Choroid plexus epithelial cell (primary cell): ENCODE measurements around the gene NOVA1.

Experiments
- DNase-seq: peaks from one replicate; pipeline ENCODE4 v3.0.0-alpha.2; 2010; ENCODE audit warnings: low read depth
- H3K4me3 ChIP-seq: 2 replicates; pipeline ENCODE4 v1.5.1; 2011; ENCODE audit warnings: low read depth, mild to moderate bottlenecking, control low read depth, low read length, moderate library complexity
- CTCF ChIP-seq: conservative IDR thresholded peaks from 2 replicates; pipeline ENCODE4 v1.5.1; 2011; ENCODE audit warnings: low read depth, mild to moderate bottlenecking, control low read depth, inconsistent platforms, low read length, moderate library complexity

NOVA1 gene

DNA sequence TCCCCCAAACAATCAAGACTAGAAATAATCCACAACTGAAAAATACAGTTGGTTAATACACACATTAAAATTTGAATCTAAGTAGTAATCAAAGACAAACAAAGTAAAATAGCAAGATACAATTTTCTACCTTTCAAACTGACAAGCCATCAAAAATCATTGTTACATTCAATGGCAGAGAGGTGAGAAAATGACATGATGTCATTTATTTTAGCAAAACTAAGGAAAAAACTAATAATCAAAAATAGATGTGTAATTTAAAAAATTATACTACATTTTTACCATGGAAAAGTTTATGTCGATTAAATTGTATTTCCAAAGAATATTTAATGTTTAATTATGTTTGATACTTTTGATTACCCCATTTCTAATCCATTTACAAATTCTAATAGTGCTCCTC is 59.7 kb downstream of the NOVA1 start:
- no peak overlapping the region for H3K4me3 ChIP-seq
- no peak for DNase-seq
- no peak for TF ChIP-seq CTCF

GRCh38 chr14:26531894-26532293 is 65.9 kb downstream of the NOVA1 start:
- TF ChIP-seq CTCF: peak; percentile 32

DNA sequence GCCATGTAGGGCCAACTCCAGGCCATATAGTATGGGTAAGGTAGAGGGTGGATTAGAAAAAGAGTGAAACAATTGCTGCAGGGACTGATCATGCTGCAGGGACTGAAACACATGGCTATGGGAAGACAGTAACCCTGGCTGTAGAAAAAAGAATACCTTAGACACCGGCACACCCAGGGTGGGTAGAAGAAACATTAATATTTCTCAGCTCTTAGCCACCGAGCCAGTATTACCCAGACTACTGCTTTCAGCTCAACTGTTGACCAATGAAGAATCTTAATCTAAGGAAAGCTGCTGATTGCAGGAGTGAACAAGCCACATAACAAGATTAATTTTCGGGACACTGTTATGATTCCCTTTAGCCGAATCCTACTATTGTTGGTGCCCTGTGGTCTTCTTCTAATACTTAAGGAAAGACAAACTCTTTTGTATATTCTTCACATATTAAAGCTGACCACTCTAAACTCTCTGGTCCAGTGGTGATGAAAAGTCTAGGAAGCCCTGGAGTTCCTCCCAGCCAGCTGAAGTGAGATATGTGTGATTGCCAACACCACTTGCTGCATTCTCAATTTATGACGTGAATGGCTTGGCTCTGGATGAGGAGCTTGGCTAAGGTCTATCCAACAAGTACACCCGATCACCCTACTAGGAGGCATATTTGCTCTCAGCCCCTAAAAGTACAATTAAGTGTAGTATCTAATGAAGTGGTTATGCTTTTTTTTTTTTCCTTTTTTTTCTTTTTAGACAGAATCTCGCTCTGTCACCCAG is 69.2 kb downstream of the NOVA1 start:
- no peak for DNase-seq
- no peak for TF ChIP-seq CTCF
- H3K4me3 ChIP-seq: no peak overlapping the region

More at GRCh38 chr14:26531894-26532293, 65.9 kb downstream of the NOVA1 start:
- no peak overlapping the region for H3K4me3 ChIP-seq
- DNase-seq: peak; percentile 62

- DNase-seq: no peak
Measured at GRCh38 chr14:26527095-26527494, 70.7 kb downstream of the NOVA1 start.

DNA sequence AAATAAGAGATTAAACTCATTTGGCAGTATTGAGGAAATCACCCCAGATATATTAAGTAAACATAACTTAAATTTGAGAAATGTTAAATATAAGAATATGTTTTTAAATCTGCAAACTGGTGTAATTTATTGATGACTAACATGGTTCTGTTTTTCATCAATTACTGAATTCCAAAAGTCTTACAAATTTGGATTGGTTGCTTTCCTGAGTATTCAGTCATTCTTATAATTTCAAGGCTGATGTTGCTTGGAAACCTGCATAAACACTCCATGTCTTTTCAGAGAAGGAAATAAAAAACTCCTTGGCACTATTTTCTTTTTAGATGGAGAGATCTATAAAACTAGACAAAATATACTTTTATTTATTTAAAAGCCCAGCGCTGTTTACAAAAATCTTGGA is 71.7 kb downstream of the NOVA1 start:
- DNase-seq: no peak
- no peak overlapping the region for H3K4me3 ChIP-seq
- TF ChIP-seq CTCF: no peak

More at GRCh38 chr14:26527095-26527494, 70.7 kb downstream of the NOVA1 start:
- TF ChIP-seq CTCF: no peak
- H3K4me3 ChIP-seq: no peak overlapping the region

DNA sequence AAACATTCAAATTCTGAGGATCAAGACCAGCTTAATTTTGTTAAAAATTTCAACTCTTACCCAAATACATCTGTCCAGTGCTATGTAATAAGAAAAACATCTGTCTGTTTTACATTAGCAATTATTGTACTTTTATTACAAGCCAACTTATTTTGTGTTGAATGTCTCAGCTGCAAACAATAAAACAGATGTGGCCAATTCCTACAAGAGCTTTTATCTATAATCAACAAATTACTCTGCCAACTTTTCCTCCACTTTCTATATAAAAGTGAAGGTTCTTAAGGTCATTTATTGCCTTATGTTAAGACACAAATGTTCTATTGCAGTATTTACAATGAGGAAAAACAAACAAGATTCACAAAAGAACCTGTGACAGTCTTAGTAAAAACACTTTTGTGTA is 72.7 kb downstream of the NOVA1 start:
- DNase-seq: no peak
- H3K4me3 ChIP-seq: no peak overlapping the region
- no peak for TF ChIP-seq CTCF

DNA sequence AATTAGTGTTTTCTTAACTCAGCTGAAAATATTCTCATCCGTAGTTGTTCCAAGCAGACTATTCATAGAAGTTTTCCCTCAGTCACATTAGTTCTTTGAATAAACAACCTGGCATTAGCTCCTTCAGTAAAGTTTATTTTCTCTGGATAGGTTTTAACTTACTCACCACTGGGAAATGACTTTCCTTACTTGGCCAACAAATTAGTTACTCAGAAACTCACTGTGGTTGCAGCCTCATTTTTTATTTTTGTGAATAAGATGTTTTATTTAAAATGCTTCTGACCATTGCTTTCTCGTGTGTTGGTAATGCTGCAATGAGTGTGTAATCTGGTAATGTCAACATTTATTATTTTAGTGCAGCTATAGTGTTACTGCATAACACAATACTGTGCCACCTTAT is 74.9 kb downstream of the NOVA1 start:
- no peak for TF ChIP-seq CTCF
- no peak overlapping the region for H3K4me3 ChIP-seq
- peak; percentile 13 for DNase-seq
